ENCODE results near the gene LHFPL2.

LHFPL2 gene

GRCh38 chr5:78518365-78519197 is 130.0 kb downstream of the LHFPL2 start:
- ChIA-PET CTCF (interaction anchor here (1.1 to 2.6 kb wide), 4 partner anchors 10 to 447 kb away, joined by 3 to 7 read pairs (median 3); no protein-coding TSS in a partner anchor), POLR2A (no interaction called here)
- DNase-seq (ENCODE audit: extremely low spot score), result no peak
- TF ChIP-seq CTCF (IDR thresholded peaks at IDR 0.05; ENCODE audit: control extremely low read depth, extremely low read depth, low read depth, missing control alignments), result no peak

GRCh38 chr5:78515670-78516069 is 132.9 kb downstream of the LHFPL2 start:
- DNase-seq (ENCODE audit: extremely low spot score), result no peak
- ChIA-PET CTCF (interaction anchor here (1.0 to 1.4 kb wide), 2 partner anchors 18 to 19 kb away, joined by 3 to 4 read pairs; no protein-coding TSS in a partner anchor), POLR2A (no interaction called here)
- TF ChIP-seq CTCF (IDR thresholded peaks at IDR 0.05; ENCODE audit: control extremely low read depth, extremely low read depth, low read depth, missing control alignments), result no peak

- CTCF ChIA-PET, result interaction anchor here (1.2 kb wide), 1 partner anchor 9 kb away, joined by 3 read pairs; no protein-coding TSS in a partner anchor
- no peak for TF ChIP-seq CTCF (IDR thresholded peaks at IDR 0.05; ENCODE audit: control extremely low read depth, extremely low read depth, low read depth, missing control alignments)
These were observed 133.9 kb downstream of the LHFPL2 start for GRCh38 chr5:78514427-78515330.

GRCh38 chr5:78513441-78513840 is 135.1 kb downstream of the LHFPL2 start:
- CTCF ChIA-PET, result interaction anchor here (1.0 kb wide), 1 partner anchor 11 kb away, joined by 3 read pairs; no protein-coding TSS in a partner anchor

More at GRCh38 chr5:78514427-78515330, 133.9 kb downstream of the LHFPL2 start:
- DNase-seq (ENCODE audit: extremely low spot score), result no peak
- POLR2A ChIA-PET, result no interaction called here

GRCh38 chr5:78512435-78512834 is 136.1 kb downstream of the LHFPL2 start:
- CTCF ChIA-PET, result interaction anchor here (1.5 to 1.8 kb wide), 2 partner anchors 21 to 453 kb away, joined by 3 to 5 read pairs; no protein-coding TSS in a partner anchor
- no peak for DNase-seq (ENCODE audit: extremely low spot score)
- POLR2A ChIA-PET, result no interaction called here
- no peak for TF ChIP-seq CTCF (IDR thresholded peaks at IDR 0.05; ENCODE audit: control extremely low read depth, extremely low read depth, low read depth, missing control alignments)

More at GRCh38 chr5:78513441-78513840, 135.1 kb downstream of the LHFPL2 start:
- no peak for TF ChIP-seq CTCF (IDR thresholded peaks at IDR 0.05; ENCODE audit: control extremely low read depth, extremely low read depth, low read depth, missing control alignments)
- POLR2A ChIA-PET, result no interaction called here
- no peak for DNase-seq (ENCODE audit: extremely low spot score)
